H1 (cell line): ENCODE results near the gene SSTR5.

Source experiments
- BRCA1 ChIP-seq: IDR thresholded peaks from 2 replicates; pipeline ENCODE4 v1.6.1; 2012; ENCODE audit warnings: low read depth, low read length, improper control_type of control experiment
- EP300 ChIP-seq, 2 experiments: IDR thresholded peaks; 1 replicate in 1 of 2; 2 replicates in 1 of 2; pipeline ENCODE4 v1.6.1; 2011 to 2012; ENCODE audit warnings: low read depth in 2 of 2, low read length in 2 of 2, mild to moderate bottlenecking in 2 of 2, borderline replicate concordance in 1 of 2, inconsistent platforms in 1 of 2, moderate library complexity in 1 of 2
- EZH2 ChIP-seq: fragments of 200-600 bp; sonication (generic); IDR thresholded peaks from 2 replicates; pipeline ENCODE4 v1.7.1; 2012; ENCODE audit warnings: low read depth, mild to moderate bottlenecking, moderate library complexity, low read length, inconsistent platforms; ENCODE audit not compliant: severe bottlenecking
- JUN ChIP-seq: IDR thresholded peaks from 2 replicates; pipeline ENCODE4 v1.6.1; 2011; ENCODE audit warnings: low read depth, mild to moderate bottlenecking, improper control_type of control experiment, low read length
- POLR2AphosphoS5 ChIP-seq: IDR thresholded peaks from 2 replicates; pipeline ENCODE4 v1.6.1; 2011; ENCODE audit warnings: low read depth, low read length
- TF ChIP-seq, protein P1 (sequence below), 3 experiments: IDR thresholded peaks; 1 replicate in 2 of 3; 2 replicates in 1 of 3; pipeline versions ENCODE4 v1.5.1 to v1.6.1; 2011; ENCODE audit warnings: low read length in 3 of 3, mild to moderate bottlenecking in 3 of 3, inconsistent platforms in 2 of 3, low read depth in 1 of 3, moderate library complexity in 1 of 3; ENCODE audit not compliant: insufficient read depth in 1 of 3; ENCODE audit errors: control extremely low read depth in 1 of 3

DNA sequence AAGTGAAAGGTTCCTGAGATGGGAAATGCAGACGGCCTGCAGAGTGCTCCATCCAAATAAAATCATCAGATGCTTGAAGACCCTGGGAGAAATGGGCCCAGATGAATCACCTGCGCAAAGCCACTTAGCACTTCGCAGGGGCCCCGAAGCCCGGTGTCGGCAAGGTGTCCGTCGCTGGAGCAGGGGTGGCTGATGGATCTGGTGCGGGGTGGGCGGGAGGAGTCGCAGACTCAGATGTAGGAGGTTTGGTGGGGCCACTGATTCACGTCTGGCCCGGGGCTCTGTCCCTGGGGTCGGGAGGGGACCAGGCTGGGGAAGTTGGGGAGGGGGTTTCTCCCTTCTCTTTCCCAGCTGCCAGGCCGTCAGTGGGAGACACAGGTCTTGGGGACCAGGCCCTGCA, 21.6 kb upstream of the SSTR5 start:
- TF ChIP-seq JUN (no peak), EZH2 (no peak), POLR2AphosphoS5 (no peak), EP300 (IDR thresholded peaks at IDR 0.05; ENCODE audit: borderline replicate concordance in 1 of 2, low read depth in 2 of 2, low read length in 2 of 2) (no peak), BRCA1 (no peak)
- TF ChIP-seq, protein P1, sequence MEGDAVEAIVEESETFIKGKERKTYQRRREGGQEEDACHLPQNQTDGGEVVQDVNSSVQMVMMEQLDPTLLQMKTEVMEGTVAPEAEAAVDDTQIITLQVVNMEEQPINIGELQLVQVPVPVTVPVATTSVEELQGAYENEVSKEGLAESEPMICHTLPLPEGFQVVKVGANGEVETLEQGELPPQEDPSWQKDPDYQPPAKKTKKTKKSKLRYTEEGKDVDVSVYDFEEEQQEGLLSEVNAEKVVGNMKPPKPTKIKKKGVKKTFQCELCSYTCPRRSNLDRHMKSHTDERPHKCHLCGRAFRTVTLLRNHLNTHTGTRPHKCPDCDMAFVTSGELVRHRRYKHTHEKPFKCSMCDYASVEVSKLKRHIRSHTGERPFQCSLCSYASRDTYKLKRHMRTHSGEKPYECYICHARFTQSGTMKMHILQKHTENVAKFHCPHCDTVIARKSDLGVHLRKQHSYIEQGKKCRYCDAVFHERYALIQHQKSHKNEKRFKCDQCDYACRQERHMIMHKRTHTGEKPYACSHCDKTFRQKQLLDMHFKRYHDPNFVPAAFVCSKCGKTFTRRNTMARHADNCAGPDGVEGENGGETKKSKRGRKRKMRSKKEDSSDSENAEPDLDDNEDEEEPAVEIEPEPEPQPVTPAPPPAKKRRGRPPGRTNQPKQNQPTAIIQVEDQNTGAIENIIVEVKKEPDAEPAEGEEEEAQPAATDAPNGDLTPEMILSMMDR (IDR thresholded peaks at IDR 0.05; ENCODE audit: control extremely low read depth in 1 of 3, insufficient read depth in 1 of 3, low read depth in 1 of 3, low read length in 3 of 3): no peak
